ENCODE results near the gene ASB7.

DNA sequence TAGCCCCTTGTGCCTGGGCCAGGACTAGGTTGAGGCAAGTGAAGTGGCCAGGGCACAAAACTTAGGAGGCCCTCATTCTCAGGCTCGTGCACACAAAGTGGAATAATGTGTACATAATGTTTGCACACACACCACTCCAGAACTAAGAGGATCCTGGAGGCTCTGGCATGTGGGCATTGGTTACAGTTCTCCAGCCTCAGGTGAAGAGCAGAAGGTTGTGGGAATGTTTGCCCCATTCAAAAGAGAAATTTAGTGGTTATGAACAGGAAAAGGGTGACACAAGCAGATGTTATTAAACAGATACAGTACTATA lies 31.3 kb downstream of the ASB7 start:
- TF ChIP-seq CTCF (IDR thresholded peaks at IDR 0.05) (no peak), EP300 (IDR thresholded peaks at IDR 0.05) (no peak)
